Suprapubic skin (tissue), 4 donors: ENCODE measurements around the gene SERGEF. TPM values are rescaled to one million over a fixed set of nuclear protein-coding genes. Genes with fewer than 3 reads are reported as not detected.

Source experiments
- DNase-seq, 2 donors: peaks; one replicate each; pipeline ENCODE4 v3.0.0-alpha.2; 2019; ENCODE audit warnings: low spot score in 2 of 2
- H3K27ac ChIP-seq: fragments of 200-600 bp; sonication (generic); one replicate; pipeline ENCODE4 v1.5.1; 2019
- H3K27me3 ChIP-seq: fragments of 200-600 bp; sonication (generic); one replicate; pipeline ENCODE4 v1.5.1; 2019
- H3K36me3 ChIP-seq: fragments of 200-600 bp; sonication (generic); one replicate; pipeline ENCODE4 v1.5.1; 2019
- H3K4me1 ChIP-seq: fragments of 200-600 bp; sonication (generic); one replicate; pipeline ENCODE4 v1.5.1; 2019
- H3K4me3 ChIP-seq: fragments of 200-600 bp; sonication (generic); one replicate; pipeline ENCODE4 v1.5.1; 2019; ENCODE audit warnings: mild to moderate bottlenecking
- H3K9me3 ChIP-seq: fragments of 200-600 bp; sonication (generic); one replicate; pipeline ENCODE4 v1.5.1; 2019
- CTCF ChIP-seq, 2 donors: fragments of 200-600 bp in 1 of 2; fragments of 450-650 bp in 1 of 2; sonication (generic) in 1 of 2; IDR thresholded peaks; one replicate each; pipeline ENCODE4 v1.5.1; 2016 to 2019; ENCODE audit warnings: antibody characterized with exemption in 2 of 2, mild to moderate bottlenecking in 1 of 2, moderate library complexity in 1 of 2
- EP300 ChIP-seq: sonication (generic); formaldehyde crosslinking; IDR thresholded peaks from one replicate; pipeline ENCODE4 v1.6.1; 2017; ENCODE audit warnings: antibody characterized with exemption
- POLR2A ChIP-seq, 2 donors: fragments of 450-650 bp; IDR thresholded peaks; one replicate each; pipeline ENCODE4 v1.6.1; 2017; ENCODE audit warnings: antibody characterized with exemption in 2 of 2, mild to moderate bottlenecking in 2 of 2, moderate library complexity in 2 of 2
- POLR2AphosphoS5 ChIP-seq, 3 donors: sonication (generic); formaldehyde crosslinking; IDR thresholded peaks; one replicate each; pipeline ENCODE4 v1.6.1; 2017; ENCODE audit warnings: antibody characterized with exemption in 3 of 3
- WGBS: methylation state at CpG from one replicate; pipeline ENCODE4 v1.1.5; 2018; 5-methylcytosine and 5-hydroxymethylcytosine counted together
- total RNA-seq, 4 donors: library from RNA; depleted of rRNA; stranded (reverse); fragments of >200 nt; gene quantifications; one replicate each; pipeline ENCODE4 v1.1.0, GENCODE V29; 2016

Gene SERGEF
- total RNA-seq, 4 donors from 2014 or later = 24.1 to 37.4 (median 29.9) TPM

DNA sequence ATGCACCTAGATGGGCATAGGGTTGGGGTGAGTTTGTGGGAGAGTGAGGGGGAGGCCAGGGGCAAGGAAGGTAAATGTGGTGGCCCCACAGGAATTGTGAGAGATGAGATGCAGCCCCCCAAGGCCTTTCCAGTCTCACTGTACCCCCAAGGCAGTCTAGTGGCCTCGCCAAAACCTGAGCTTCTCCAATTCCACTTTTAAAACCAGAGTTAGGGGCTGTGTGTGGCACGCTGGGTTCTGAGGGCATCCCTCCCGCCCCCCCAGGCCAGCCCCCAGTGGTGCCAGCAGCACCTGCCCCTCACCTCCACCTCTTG lies 237.9 kb downstream of the SERGEF start:
- Histone ChIP-seq H3K36me3 (no peaks in the 10 kb centered on the region), H3K27me3 (no peaks in the 10 kb centered on the region), H3K9me3 (no peaks in the 10 kb centered on the region), H3K4me3 (no peak overlapping the region), H3K27ac (no peak overlapping the region), H3K4me1 (no peaks in the 10 kb centered on the region)
- TF ChIP-seq EP300 = no peak
- no peak for TF ChIP-seq CTCF (IDR thresholded peaks at IDR 0.05)
- no peak for TF ChIP-seq POLR2AphosphoS5 (IDR thresholded peaks at IDR 0.05)
- TF ChIP-seq POLR2A (IDR thresholded peaks at IDR 0.05) = no peak
- no CpG with 5 or more reads among the region's 3 CpGs for WGBS
- no peak for DNase-seq

DNA sequence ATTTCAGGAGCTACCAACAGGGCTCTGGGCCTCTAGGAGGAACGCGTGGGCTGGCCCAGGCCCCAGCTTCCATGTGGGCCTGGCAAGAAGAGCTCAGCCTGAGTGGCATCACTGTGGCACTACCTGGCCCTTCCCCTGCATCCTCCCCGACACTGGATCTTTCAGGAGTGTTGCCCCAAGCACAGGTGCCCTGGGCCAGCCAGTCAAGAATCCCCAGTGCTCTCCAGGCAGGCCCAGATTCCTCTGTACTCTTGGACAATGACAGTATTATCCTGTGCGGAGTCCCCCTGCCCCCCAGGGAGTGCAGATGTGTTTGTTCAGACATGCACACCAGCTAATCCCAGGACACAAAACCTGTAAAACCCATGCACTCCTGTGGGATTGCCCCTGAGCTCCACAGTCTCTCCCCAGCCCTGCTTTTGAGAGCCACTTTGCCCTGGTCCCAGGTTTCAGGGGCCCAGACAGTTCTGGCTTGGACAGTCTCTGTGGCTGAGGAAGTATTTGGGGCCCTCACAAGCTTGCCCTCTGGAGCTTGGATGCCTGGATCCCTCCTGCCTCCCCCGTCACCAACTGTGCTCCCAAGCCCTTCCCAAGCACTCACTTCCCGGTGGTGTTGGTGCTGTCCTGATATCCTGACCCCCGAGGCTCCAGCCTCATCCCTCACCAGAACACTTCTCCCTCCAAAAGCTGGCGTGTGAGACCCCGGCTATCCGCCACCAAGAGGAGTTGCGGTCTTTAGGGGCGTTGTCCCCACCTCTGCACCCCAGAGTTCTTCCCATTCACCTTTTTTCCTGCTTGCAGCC lies 238.4 kb downstream of the SERGEF start:
- WGBS = 88% methylated on average over 9 of the region's 12 CpGs
- Histone ChIP-seq H3K36me3 (no peaks in the 10 kb centered on the region), H3K27ac (no peak overlapping the region), H3K9me3 (no peaks in the 10 kb centered on the region), H3K4me1 (no peaks in the 10 kb centered on the region), H3K4me3 (no peak overlapping the region), H3K27me3 (no peaks in the 10 kb centered on the region)
- no peak for TF ChIP-seq EP300
- TF ChIP-seq CTCF (IDR thresholded peaks at IDR 0.05) = no peak
- no peak for TF ChIP-seq POLR2A (IDR thresholded peaks at IDR 0.05)
- TF ChIP-seq POLR2AphosphoS5 (IDR thresholded peaks at IDR 0.05) = no peak
- peak in 1 of 2 donors; percentile 36 for DNase-seq

DNA sequence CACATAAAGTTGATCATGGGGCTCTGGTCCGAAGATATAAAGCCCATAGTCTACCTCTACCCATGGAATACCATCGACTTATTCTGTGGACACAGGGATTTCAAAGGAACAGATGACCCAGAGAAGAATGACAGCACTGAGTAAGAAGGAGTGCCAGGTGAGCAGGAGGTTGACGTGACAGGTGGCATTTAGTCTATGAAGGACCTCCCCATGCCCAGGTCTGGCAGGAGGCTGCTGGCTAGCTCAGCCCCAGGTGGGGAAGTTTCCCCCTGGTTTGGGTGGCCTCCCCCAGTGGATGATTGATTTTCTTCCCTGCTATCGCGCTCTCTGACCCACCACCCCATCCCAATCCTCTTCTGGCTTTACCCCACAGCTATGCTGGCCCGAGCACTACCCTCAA lies 239.2 kb downstream of the SERGEF start:
- WGBS = 92% methylated on average over 6 of the region's 6 CpGs
- no peak for DNase-seq
- Histone ChIP-seq H3K9me3 (no peaks in the 10 kb centered on the region), H3K4me1 (no peaks in the 10 kb centered on the region), H3K4me3 (no peak overlapping the region), H3K27ac (no peak overlapping the region), H3K27me3 (no peaks in the 10 kb centered on the region), H3K36me3 (no peaks in the 10 kb centered on the region)
- no peak for TF ChIP-seq EP300
- no peak for TF ChIP-seq POLR2AphosphoS5 (IDR thresholded peaks at IDR 0.05)
- no peak for TF ChIP-seq POLR2A (IDR thresholded peaks at IDR 0.05)
- TF ChIP-seq CTCF (IDR thresholded peaks at IDR 0.05) = no peak

DNA sequence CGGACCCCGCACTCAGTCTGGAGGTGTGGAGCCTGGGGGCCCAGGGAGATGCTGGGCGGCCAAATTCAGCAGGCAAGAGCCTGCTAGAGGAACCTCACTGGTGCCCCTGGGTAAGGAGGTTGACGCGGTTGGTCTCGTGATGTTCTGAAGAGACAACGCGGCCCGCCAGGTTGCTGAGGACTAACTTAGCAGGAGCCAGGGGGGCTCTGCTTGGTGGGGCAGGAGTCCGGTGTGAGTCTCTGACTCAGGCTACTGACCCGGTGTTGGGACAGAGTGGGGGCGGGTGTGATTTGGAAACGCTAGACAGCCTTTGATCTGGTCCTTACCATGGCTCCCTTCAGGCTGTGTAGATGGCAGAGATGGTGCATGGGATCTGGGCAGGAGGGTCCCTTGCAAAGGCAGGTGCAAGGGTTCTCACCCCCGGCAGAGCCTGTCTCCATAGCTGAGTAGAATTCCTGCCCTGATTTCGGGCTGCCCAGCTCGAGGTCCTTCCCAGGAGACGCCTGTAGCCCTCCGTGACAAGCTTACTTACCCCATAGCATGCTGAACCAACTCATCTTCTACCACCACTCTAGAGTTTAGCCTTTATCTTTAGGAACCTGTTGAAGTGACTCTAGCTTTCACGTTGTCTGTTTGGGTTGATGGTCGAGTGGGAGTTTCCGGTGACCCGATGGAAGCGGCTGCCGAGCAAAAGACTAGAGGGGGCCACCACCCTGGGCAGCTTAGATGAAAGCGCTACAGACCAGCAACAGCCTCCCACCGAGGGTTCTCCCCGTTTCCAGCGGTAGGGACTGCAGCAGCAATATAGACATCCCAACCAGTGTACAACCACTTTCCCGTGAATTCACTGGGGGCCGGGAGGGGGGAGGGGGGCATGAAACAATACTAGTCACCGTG lies 239.9 kb downstream of the SERGEF start:
- no peaks in the 10 kb centered on the region for H3K36me3 ChIP-seq
- TF ChIP-seq EP300 (no peak), POLR2A (IDR thresholded peaks at IDR 0.05) (no peak), CTCF (IDR thresholded peaks at IDR 0.05) (no peak), POLR2AphosphoS5 (IDR thresholded peaks at IDR 0.05) (no peak)
- no peak for DNase-seq
- no peak overlapping the region for H3K4me3 ChIP-seq
- no peaks in the 10 kb centered on the region for H3K4me1 ChIP-seq
- no peaks in the 10 kb centered on the region for H3K27me3 ChIP-seq
- 95% methylated on average over 29 of the region's 31 CpGs for WGBS
- no peak overlapping the region for H3K27ac ChIP-seq
- H3K9me3 ChIP-seq = no peaks in the 10 kb centered on the region

- H3K9me3 ChIP-seq = no peaks in the 10 kb centered on the region
Measured at GRCh38 chr11:17771841-17772401, 240.9 kb downstream of the SERGEF start.

More at GRCh38 chr11:17771841-17772401, 240.9 kb downstream of the SERGEF start:
- no peak for DNase-seq
- no peak overlapping the region for H3K27ac ChIP-seq
- 99% methylated on average over 36 of the region's 37 CpGs for WGBS
- TF ChIP-seq EP300 (no peak), POLR2AphosphoS5 (IDR thresholded peaks at IDR 0.05) (no peak), POLR2A (IDR thresholded peaks at IDR 0.05) (no peak)
- no peaks in the 10 kb centered on the region for H3K36me3 ChIP-seq
- H3K4me3 ChIP-seq = no peak overlapping the region
- H3K4me1 ChIP-seq = no peaks in the 10 kb centered on the region
- H3K27me3 ChIP-seq = no peaks in the 10 kb centered on the region
